ENCODE measurements around the gene E2F6. TPM values are rescaled to one million over a fixed set of nuclear protein-coding genes. Genes with fewer than 3 reads are reported as not detected.

Gene E2F6
- polyA plus RNA-seq, 3 donors, result 3.5 to 6.4 (median 3.7) TPM

DNA sequence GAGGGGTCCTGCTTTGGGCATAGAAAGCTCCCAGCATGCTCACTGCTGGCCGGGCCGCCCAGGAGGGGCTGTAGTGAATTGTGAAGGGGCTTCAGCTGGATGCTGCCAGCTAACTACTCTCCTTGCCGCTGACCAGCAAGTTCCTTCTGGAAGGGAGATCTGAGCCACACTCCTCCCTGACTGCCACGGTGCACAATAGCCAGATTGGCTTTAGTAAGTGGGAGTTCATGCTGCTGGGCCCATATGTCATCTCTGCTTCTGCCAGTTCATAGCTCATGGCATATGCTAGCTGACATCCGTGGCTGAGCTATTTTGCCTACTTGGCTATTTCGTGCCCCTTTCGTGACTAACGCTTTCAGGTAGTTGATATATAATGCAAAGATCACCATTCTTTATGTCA, 69.9 kb downstream of the E2F6 start:
- H3K9me3 ChIP-seq (replicated peaks in 1 of 2; ENCODE audit: control insufficient read depth in 1 of 2, insufficient read depth in 1 of 2, low read length in 2 of 2), result no peaks in the 10 kb centered on the region
- Mint-ChIP-seq H3K27me3 (ENCODE audit: low read depth in 3 of 3) (peaks cover 0 to 6% (median 4%) of the 10 kb centered on the region in 3 donors), H3K27ac (no peak overlapping the region), H3K4me1 (no peaks in the 10 kb centered on the region), H3K9me3 (peaks cover 0 to 3% (median 0%) of the 10 kb centered on the region in 7 donors), H3K4me3 (no peak overlapping the region), H3K36me3 (no peaks in the 10 kb centered on the region)
- H3K36me3 ChIP-seq (replicated peaks in 1 of 2; ENCODE audit: control insufficient read depth in 1 of 2, insufficient read depth in 2 of 2, low read length in 2 of 2), result no peaks in the 10 kb centered on the region
- H3K27ac ChIP-seq (ENCODE audit: low read depth in 1 of 2, low read length in 2 of 2), result no peak overlapping the region
- H3K27me3 ChIP-seq (ENCODE audit: control insufficient read depth in 2 of 2, insufficient read depth in 2 of 2, low read length in 2 of 2), result no peaks in the 10 kb centered on the region
- H4K20me1 ChIP-seq (ENCODE audit: insufficient read depth, low read length), result no peaks in the 10 kb centered on the region
- H3K4me1 ChIP-seq (ENCODE audit: control insufficient read depth in 1 of 2, insufficient read depth in 2 of 2, low read length in 2 of 2), result no peaks in the 10 kb centered on the region
- H3K4me3 ChIP-seq (replicated peaks in 1 of 3; ENCODE audit: low read depth in 2 of 3, low read length in 3 of 3), result no peak overlapping the region
- H2AFZ ChIP-seq (ENCODE audit: insufficient read depth, low read depth, low read length, poor library complexity, severe bottlenecking), result no peak overlapping the region
- no peak overlapping the region for H3K9ac ChIP-seq (ENCODE audit: insufficient read depth, low read length, poor library complexity, severe bottlenecking)
- intact Hi-C loops (cut with micrococcal nuclease), result no loop called here
- no peaks in the 10 kb centered on the region for H3K79me2 ChIP-seq (ENCODE audit: insufficient read depth, low read length)
- DNase-seq, result no peak
- 93% methylated on average over 3 of the region's 8 CpGs for WGBS (ENCODE audit: insufficient coverage)
- no peak overlapping the region for H3K4me2 ChIP-seq (replicated peaks; ENCODE audit: extremely low read depth, low read length, poor library complexity, severe bottlenecking)
- TF ChIP-seq, protein P1, sequence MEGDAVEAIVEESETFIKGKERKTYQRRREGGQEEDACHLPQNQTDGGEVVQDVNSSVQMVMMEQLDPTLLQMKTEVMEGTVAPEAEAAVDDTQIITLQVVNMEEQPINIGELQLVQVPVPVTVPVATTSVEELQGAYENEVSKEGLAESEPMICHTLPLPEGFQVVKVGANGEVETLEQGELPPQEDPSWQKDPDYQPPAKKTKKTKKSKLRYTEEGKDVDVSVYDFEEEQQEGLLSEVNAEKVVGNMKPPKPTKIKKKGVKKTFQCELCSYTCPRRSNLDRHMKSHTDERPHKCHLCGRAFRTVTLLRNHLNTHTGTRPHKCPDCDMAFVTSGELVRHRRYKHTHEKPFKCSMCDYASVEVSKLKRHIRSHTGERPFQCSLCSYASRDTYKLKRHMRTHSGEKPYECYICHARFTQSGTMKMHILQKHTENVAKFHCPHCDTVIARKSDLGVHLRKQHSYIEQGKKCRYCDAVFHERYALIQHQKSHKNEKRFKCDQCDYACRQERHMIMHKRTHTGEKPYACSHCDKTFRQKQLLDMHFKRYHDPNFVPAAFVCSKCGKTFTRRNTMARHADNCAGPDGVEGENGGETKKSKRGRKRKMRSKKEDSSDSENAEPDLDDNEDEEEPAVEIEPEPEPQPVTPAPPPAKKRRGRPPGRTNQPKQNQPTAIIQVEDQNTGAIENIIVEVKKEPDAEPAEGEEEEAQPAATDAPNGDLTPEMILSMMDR (IDR thresholded peaks at IDR 0.05), result no peak

DNA sequence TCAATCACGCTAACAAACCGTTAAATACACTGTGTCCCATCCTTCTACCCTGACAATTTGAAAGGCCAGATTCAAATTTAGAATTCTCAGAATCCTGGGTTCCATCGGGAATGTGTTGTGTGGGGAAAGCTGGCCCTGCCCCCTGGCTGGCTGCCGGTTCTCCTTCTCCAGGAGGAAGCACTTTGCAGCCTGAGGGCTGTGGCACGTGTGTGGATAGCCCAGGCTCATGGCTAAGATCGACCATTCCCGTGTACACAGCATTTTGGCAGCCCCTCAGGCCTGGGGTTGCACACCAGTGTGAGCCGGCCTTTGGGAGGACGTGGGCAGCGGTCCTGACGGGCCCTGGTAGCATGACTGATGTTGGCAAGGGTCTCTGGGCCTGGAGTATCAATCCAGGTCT, 70.6 kb downstream of the E2F6 start:
- Histone ChIP-seq H3K36me3 (replicated peaks in 1 of 2; ENCODE audit: control insufficient read depth in 1 of 2, insufficient read depth in 2 of 2, low read length in 2 of 2) (no peaks in the 10 kb centered on the region), H4K20me1 (ENCODE audit: insufficient read depth, low read length) (no peaks in the 10 kb centered on the region), H3K27ac (ENCODE audit: low read depth in 1 of 2, low read length in 2 of 2) (no peak overlapping the region), H3K9ac (ENCODE audit: insufficient read depth, low read length, poor library complexity, severe bottlenecking) (no peak overlapping the region), H3K4me1 (ENCODE audit: control insufficient read depth in 1 of 2, insufficient read depth in 2 of 2, low read length in 2 of 2) (no peaks in the 10 kb centered on the region), H3K9me3 (replicated peaks in 1 of 2; ENCODE audit: control insufficient read depth in 1 of 2, insufficient read depth in 1 of 2, low read length in 2 of 2) (no peaks in the 10 kb centered on the region), H3K4me3 (replicated peaks in 1 of 3; ENCODE audit: low read depth in 2 of 3, low read length in 3 of 3) (no peak overlapping the region), H3K4me2 (replicated peaks; ENCODE audit: extremely low read depth, low read length, poor library complexity, severe bottlenecking) (no peak overlapping the region), H2AFZ (ENCODE audit: insufficient read depth, low read depth, low read length, poor library complexity, severe bottlenecking) (no peak overlapping the region), H3K27me3 (ENCODE audit: control insufficient read depth in 2 of 2, insufficient read depth in 2 of 2, low read length in 2 of 2) (no peaks in the 10 kb centered on the region), H3K79me2 (ENCODE audit: insufficient read depth, low read length) (no peaks in the 10 kb centered on the region)
- peaks cover 0 to 6% (median 2%) of the 10 kb centered on the region in 3 donors for H3K27me3 Mint-ChIP-seq (ENCODE audit: low read depth in 3 of 3)
- intact Hi-C loops (cut with micrococcal nuclease), result no loop called here
- TF ChIP-seq, protein P1 (IDR thresholded peaks at IDR 0.05), result no peak
- no peak overlapping the region for H3K4me3 Mint-ChIP-seq
- no peaks in the 10 kb centered on the region for H3K9me3 Mint-ChIP-seq
- peak overlapping the region in 1 of 7 donors; percentile 77 for H3K27ac Mint-ChIP-seq
- WGBS (ENCODE audit: insufficient coverage), result 84% methylated on average over 8 of the region's 11 CpGs
- no peaks in the 10 kb centered on the region for H3K4me1 Mint-ChIP-seq
- no peak for DNase-seq
- H3K36me3 Mint-ChIP-seq, result no peaks in the 10 kb centered on the region

Other genes starting within 250 kb of the E2F6 start
- gene ROCK2, start 121.5 kb downstream of the E2F6 start, polyA plus RNA-seq, result 10 to 100 TPM in 1 of 3 donors, 1 to 10 TPM in 2; 2.8 to 10.2 (median 4.3) TPM
- not detected for gene GREB1, start 67.9 kb upstream of the E2F6 start, polyA plus RNA-seq
- not detected for gene NTSR2, start 204.0 kb upstream of the E2F6 start, polyA plus RNA-seq

All from CD14-positive monocyte (primary cell).